ENCODE data around the gene ABHD8.
"Not testable (repeated sequence)": the region's sequence is repeated elsewhere in the genome, so short reads cannot be mapped to it uniquely, and the experiment has no call there.

DNA sequence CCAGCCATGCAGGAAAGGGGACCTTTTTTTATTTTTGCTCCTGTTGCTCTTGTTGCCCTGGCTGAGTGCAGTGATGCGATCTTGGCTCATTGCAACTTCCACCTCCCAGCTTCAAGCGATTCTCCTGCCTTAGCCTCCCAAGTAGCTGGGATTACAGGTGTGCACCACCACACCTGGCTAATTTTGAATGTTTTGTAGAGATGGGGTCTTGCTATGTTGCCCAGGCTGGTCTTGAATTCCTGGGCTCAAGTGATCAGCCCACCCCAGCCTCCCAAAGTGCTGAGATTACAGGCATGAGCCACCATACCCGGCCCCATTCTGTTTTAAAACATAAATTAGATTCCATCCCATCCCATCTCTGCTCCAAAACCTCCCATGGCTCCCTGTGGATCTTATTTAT lies 28.3 kb downstream of the ABHD8 start:
- TF ChIP-seq, protein P1, sequence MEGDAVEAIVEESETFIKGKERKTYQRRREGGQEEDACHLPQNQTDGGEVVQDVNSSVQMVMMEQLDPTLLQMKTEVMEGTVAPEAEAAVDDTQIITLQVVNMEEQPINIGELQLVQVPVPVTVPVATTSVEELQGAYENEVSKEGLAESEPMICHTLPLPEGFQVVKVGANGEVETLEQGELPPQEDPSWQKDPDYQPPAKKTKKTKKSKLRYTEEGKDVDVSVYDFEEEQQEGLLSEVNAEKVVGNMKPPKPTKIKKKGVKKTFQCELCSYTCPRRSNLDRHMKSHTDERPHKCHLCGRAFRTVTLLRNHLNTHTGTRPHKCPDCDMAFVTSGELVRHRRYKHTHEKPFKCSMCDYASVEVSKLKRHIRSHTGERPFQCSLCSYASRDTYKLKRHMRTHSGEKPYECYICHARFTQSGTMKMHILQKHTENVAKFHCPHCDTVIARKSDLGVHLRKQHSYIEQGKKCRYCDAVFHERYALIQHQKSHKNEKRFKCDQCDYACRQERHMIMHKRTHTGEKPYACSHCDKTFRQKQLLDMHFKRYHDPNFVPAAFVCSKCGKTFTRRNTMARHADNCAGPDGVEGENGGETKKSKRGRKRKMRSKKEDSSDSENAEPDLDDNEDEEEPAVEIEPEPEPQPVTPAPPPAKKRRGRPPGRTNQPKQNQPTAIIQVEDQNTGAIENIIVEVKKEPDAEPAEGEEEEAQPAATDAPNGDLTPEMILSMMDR (IDR thresholded peaks at IDR 0.05): not testable (repeated sequence)
- not testable (repeated sequence) for TF ChIP-seq POLR2AphosphoS5, EP300, POLR2A (IDR thresholded peaks at IDR 0.05)
